ENCODE data around the gene PSMD7. TPM values are rescaled to one million over a fixed set of nuclear protein-coding genes. Genes with fewer than 3 reads are reported as not detected.

PSMD7 gene
- total and polyA plus RNA-seq, 2 experiments from 2014 or later, result 116 to 165 TPM

DNA sequence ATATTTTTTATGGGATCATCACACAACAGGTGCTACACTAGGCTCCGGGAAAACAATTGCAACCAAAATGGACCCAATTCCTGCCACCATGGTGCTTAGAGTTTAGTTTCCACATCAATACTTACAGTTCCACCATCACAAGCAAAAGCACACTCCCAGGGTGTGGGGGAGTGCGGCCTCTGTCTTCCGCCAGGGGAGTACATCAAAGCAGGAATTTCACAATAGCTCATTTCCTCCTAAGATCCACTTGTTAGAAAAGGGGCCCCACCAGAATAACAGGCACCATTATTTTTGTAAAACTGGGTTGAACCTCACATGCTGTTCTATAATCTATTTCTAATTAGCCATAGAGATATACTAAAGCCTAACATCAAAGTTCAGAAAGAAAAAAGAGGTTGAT lies 44.3 kb upstream of the PSMD7 start:
- Histone ChIP-seq H3K79me2 (replicated peaks; ENCODE audit: insufficient read depth) (no peaks in the 10 kb centered on the region), H3K27me3 (ENCODE audit: insufficient read depth) (no peaks in the 10 kb centered on the region), H3F3A (replicated peaks; ENCODE audit: low read depth) (no peaks in the 10 kb centered on the region), H3K9me2 (ENCODE audit: insufficient read depth) (no peaks in the 10 kb centered on the region), H3K36me3 (ENCODE audit: insufficient read depth) (no peaks in the 10 kb centered on the region), H2AFZ (no peak overlapping the region), H3K27ac (ENCODE audit: low read depth) (no peak overlapping the region), H3K4me1 (ENCODE audit: insufficient read depth) (peaks cover 17% of the 10 kb centered on the region), H3K4me2 (no peak overlapping the region), H3K4me3 (no peak overlapping the region), H4K20me1 (replicated peaks; ENCODE audit: insufficient read depth) (no peaks in the 10 kb centered on the region)
- peaks cover 14% of the 10 kb centered on the region for H3K4me1 Mint-ChIP-seq
- no peak for ATAC-seq
- no peaks in the 10 kb centered on the region for H3K36me3 Mint-ChIP-seq (ENCODE audit: low read depth)
- no peak overlapping the region for H3K4me3 Mint-ChIP-seq
- no peaks in the 10 kb centered on the region for H3K9me3 Mint-ChIP-seq
- H3K27me3 Mint-ChIP-seq (ENCODE audit: insufficient read depth, low read depth, poor library complexity), result peaks cover 5% of the 10 kb centered on the region
- no peak for DNase-seq (ENCODE audit: low spot score)
- H3K27ac Mint-ChIP-seq, result no peak overlapping the region
- TF ChIP-seq NANOG (IDR thresholded peaks at IDR 0.05; ENCODE audit: borderline replicate concordance) (no peak), STAT1 (IDR thresholded peaks at IDR 0.05; ENCODE audit: unreplicated experiment) (no peak), CREB1 (CRISPR knock-in tag; IDR thresholded peaks at IDR 0.05; ENCODE audit: low read depth) (no peak), EZH2 (IDR thresholded peaks at IDR 0.05; ENCODE audit: low read depth, unreplicated experiment) (no peak), ZNF331 (CRISPR knock-in tag; IDR thresholded peaks at IDR 0.05; ENCODE audit: low read depth) (no peak), ZNF114 (CRISPR knock-in tag; IDR thresholded peaks at IDR 0.05) (no peak)
- TF ChIP-seq, protein P1, sequence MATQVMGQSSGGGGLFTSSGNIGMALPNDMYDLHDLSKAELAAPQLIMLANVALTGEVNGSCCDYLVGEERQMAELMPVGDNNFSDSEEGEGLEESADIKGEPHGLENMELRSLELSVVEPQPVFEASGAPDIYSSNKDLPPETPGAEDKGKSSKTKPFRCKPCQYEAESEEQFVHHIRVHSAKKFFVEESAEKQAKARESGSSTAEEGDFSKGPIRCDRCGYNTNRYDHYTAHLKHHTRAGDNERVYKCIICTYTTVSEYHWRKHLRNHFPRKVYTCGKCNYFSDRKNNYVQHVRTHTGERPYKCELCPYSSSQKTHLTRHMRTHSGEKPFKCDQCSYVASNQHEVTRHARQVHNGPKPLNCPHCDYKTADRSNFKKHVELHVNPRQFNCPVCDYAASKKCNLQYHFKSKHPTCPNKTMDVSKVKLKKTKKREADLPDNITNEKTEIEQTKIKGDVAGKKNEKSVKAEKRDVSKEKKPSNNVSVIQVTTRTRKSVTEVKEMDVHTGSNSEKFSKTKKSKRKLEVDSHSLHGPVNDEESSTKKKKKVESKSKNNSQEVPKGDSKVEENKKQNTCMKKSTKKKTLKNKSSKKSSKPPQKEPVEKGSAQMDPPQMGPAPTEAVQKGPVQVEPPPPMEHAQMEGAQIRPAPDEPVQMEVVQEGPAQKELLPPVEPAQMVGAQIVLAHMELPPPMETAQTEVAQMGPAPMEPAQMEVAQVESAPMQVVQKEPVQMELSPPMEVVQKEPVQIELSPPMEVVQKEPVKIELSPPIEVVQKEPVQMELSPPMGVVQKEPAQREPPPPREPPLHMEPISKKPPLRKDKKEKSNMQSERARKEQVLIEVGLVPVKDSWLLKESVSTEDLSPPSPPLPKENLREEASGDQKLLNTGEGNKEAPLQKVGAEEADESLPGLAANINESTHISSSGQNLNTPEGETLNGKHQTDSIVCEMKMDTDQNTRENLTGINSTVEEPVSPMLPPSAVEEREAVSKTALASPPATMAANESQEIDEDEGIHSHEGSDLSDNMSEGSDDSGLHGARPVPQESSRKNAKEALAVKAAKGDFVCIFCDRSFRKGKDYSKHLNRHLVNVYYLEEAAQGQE (IDR thresholded peaks at IDR 0.05; ENCODE audit: unreplicated experiment), result no peak
- TF ChIP-seq, protein P2, sequence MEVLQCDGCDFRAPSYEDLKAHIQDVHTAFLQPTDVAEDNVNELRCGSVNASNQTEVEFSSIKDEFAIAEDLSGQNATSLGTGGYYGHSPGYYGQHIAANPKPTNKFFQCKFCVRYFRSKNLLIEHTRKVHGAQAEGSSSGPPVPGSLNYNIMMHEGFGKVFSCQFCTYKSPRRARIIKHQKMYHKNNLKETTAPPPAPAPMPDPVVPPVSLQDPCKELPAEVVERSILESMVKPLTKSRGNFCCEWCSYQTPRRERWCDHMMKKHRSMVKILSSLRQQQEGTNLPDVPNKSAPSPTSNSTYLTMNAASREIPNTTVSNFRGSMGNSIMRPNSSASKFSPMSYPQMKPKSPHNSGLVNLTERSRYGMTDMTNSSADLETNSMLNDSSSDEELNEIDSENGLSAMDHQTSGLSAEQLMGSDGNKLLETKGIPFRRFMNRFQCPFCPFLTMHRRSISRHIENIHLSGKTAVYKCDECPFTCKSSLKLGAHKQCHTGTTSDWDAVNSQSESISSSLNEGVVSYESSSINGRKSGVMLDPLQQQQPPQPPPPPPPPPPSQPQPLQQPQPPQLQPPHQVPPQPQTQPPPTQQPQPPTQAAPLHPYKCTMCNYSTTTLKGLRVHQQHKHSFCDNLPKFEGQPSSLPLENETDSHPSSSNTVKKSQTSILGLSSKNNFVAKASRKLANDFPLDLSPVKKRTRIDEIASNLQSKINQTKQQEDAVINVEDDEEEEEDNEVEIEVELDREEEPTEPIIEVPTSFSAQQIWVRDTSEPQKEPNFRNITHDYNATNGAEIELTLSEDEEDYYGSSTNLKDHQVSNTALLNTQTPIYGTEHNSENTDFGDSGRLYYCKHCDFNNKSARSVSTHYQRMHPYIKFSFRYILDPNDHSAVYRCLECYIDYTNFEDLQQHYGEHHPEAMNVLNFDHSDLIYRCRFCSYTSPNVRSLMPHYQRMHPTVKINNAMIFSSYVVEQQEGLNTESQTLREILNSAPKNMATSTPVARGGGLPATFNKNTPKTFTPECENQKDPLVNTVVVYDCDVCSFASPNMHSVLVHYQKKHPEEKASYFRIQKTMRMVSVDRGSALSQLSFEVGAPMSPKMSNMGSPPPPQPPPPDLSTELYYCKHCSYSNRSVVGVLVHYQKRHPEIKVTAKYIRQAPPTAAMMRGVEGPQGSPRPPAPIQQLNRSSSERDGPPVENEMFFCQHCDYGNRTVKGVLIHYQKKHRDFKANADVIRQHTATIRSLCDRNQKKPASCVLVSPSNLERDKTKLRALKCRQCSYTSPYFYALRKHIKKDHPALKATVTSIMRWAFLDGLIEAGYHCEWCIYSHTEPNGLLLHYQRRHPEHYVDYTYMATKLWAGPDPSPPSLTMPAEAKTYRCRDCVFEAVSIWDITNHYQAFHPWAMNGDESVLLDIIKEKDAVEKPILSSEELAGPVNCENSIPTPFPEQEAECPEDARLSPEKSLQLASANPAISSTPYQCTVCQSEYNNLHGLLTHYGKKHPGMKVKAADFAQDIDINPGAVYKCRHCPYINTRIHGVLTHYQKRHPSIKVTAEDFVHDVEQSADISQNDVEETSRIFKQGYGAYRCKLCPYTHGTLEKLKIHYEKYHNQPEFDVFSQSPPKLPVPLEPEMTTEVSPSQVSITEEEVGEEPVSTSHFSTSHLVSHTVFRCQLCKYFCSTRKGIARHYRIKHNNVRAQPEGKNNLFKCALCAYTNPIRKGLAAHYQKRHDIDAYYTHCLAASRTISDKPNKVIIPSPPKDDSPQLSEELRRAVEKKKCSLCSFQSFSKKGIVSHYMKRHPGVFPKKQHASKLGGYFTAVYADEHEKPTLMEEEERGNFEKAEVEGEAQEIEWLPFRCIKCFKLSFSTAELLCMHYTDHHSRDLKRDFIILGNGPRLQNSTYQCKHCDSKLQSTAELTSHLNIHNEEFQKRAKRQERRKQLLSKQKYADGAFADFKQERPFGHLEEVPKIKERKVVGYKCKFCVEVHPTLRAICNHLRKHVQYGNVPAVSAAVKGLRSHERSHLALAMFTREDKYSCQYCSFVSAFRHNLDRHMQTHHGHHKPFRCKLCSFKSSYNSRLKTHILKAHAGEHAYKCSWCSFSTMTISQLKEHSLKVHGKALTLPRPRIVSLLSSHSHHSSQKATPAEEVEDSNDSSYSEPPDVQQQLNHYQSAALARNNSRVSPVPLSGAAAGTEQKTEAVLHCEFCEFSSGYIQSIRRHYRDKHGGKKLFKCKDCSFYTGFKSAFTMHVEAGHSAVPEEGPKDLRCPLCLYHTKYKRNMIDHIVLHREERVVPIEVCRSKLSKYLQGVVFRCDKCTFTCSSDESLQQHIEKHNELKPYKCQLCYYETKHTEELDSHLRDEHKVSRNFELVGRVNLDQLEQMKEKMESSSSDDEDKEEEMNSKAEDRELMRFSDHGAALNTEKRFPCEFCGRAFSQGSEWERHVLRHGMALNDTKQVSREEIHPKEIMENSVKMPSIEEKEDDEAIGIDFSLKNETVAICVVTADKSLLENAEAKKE (CRISPR knock-in tag; IDR thresholded peaks at IDR 0.05), result no peak

Measured in GM23338 (cell line).